ES-I3 (cell line): ENCODE measurements around the gene IL36RN.

Experiments used
- H3K36me3 ChIP-seq: 2 replicates; pipeline ENCODE4 v1.6.1; 2013; ENCODE audit warnings: mild to moderate bottlenecking, low read length, control low read depth, moderate library complexity; ENCODE audit not compliant: insufficient read depth
- H3K4me1 ChIP-seq: 2 replicates; pipeline ENCODE4 v1.6.1; 2013; ENCODE audit warnings: mild to moderate bottlenecking, control low read depth, low read length; ENCODE audit not compliant: insufficient read depth
- H3K9ac ChIP-seq: 2 replicates; pipeline ENCODE4 v1.6.1; 2013; ENCODE audit warnings: low read depth, mild to moderate bottlenecking, low read length, moderate library complexity
- H3K9me3 ChIP-seq: 2 replicates; pipeline ENCODE4 v1.6.1; 2013; ENCODE audit warnings: mild to moderate bottlenecking, low read length, moderate library complexity; ENCODE audit not compliant: control insufficient read depth, insufficient read depth

The IL36RN gene

GRCh38 chr2:113028112-113028511 is 30.9 kb upstream of the IL36RN start:
- Histone ChIP-seq H3K9me3 (no peaks in the 10 kb centered on the region), H3K9ac (no peak overlapping the region), H3K4me1 (no peaks in the 10 kb centered on the region; the same call in 1 of the 2 replicates)

GRCh38 chr2:113032737-113033136 is 26.3 kb upstream of the IL36RN start:
- no peaks in the 10 kb centered on the region for H3K36me3 ChIP-seq
- H3K9me3 ChIP-seq, result no peaks in the 10 kb centered on the region
- no peaks in the 10 kb centered on the region; the same call in 1 of the 2 replicates for H3K4me1 ChIP-seq
- no peak overlapping the region for H3K9ac ChIP-seq

More at GRCh38 chr2:113028112-113028511, 30.9 kb upstream of the IL36RN start:
- H3K36me3 ChIP-seq, result no peaks in the 10 kb centered on the region

GRCh38 chr2:113034016-113034415 is 25.0 kb upstream of the IL36RN start:
- Histone ChIP-seq H3K36me3 (no peaks in the 10 kb centered on the region), H3K9ac (no peak overlapping the region), H3K9me3 (no peaks in the 10 kb centered on the region), H3K4me1 (no peaks in the 10 kb centered on the region)

GRCh38 chr2:113036763-113037162 is 22.2 kb upstream of the IL36RN start:
- H3K4me1 ChIP-seq, result no peaks in the 10 kb centered on the region
- no peaks in the 10 kb centered on the region for H3K9me3 ChIP-seq
- no peaks in the 10 kb centered on the region for H3K36me3 ChIP-seq
- H3K9ac ChIP-seq, result no peak overlapping the region

GRCh38 chr2:113038291-113038690 is 20.7 kb upstream of the IL36RN start:
- no peaks in the 10 kb centered on the region for H3K4me1 ChIP-seq

GRCh38 chr2:113039158-113039557 is 19.8 kb upstream of the IL36RN start:
- no peaks in the 10 kb centered on the region for H3K4me1 ChIP-seq
- no peaks in the 10 kb centered on the region for H3K9me3 ChIP-seq
- no peaks in the 10 kb centered on the region for H3K36me3 ChIP-seq
- no peak overlapping the region for H3K9ac ChIP-seq

More at GRCh38 chr2:113038291-113038690, 20.7 kb upstream of the IL36RN start:
- Histone ChIP-seq H3K9me3 (no peaks in the 10 kb centered on the region), H3K36me3 (no peaks in the 10 kb centered on the region), H3K9ac (no peak overlapping the region)

- H3K9ac ChIP-seq, result no peak overlapping the region
- H3K36me3 ChIP-seq, result no peaks in the 10 kb centered on the region
- no peaks in the 10 kb centered on the region for H3K4me1 ChIP-seq
- no peaks in the 10 kb centered on the region for H3K9me3 ChIP-seq
These were observed 19.3 kb upstream of the IL36RN start for GRCh38 chr2:113039719-113040118.

- Histone ChIP-seq H3K36me3 (no peaks in the 10 kb centered on the region), H3K9ac (no peak overlapping the region), H3K9me3 (no peaks in the 10 kb centered on the region), H3K4me1 (no peaks in the 10 kb centered on the region)
These were observed 17.1 kb upstream of the IL36RN start for GRCh38 chr2:113041871-113042270.

- Histone ChIP-seq H3K9ac (no peak overlapping the region), H3K4me1 (no peaks in the 10 kb centered on the region), H3K9me3 (no peaks in the 10 kb centered on the region; the same call in 1 of the 2 replicates), H3K36me3 (no peaks in the 10 kb centered on the region)
These were observed 12.5 kb upstream of the IL36RN start for GRCh38 chr2:113046465-113046864.

- no peaks in the 10 kb centered on the region for H3K4me1 ChIP-seq
- peaks cover 5% of the 10 kb centered on the region for H3K9me3 ChIP-seq
- no peaks in the 10 kb centered on the region for H3K36me3 ChIP-seq
- no peak overlapping the region for H3K9ac ChIP-seq
These were observed 7.8 kb upstream of the IL36RN start for GRCh38 chr2:113050921-113051895.

- Histone ChIP-seq H3K9me3 (peaks cover 7% of the 10 kb centered on the region), H3K36me3 (no peaks in the 10 kb centered on the region), H3K4me1 (no peaks in the 10 kb centered on the region)
These were observed 6.5 kb upstream of the IL36RN start, which contains the start of gene IL36B for GRCh38 chr2:113052396-113052917. IL36B (minus strand) TSS chr2:113052867.

GRCh38 chr2:113053666-113054065 is 5.3 kb upstream of the IL36RN start:
- Histone ChIP-seq H3K36me3 (no peaks in the 10 kb centered on the region), H3K4me1 (no peaks in the 10 kb centered on the region), H3K9me3 (peaks cover 7% of the 10 kb centered on the region), H3K9ac (no peak overlapping the region)

More at GRCh38 chr2:113052396-113052917, 6.5 kb upstream of the IL36RN start, which contains the start of gene IL36B:
- H3K9ac ChIP-seq, result no peak within 1 kb of the TSS

GRCh38 chr2:113054066-113054465 is 4.9 kb upstream of the IL36RN start:
- H3K4me1 ChIP-seq, result no peaks in the 10 kb centered on the region
- H3K36me3 ChIP-seq, result no peaks in the 10 kb centered on the region
- H3K9me3 ChIP-seq, result peaks cover 7% of the 10 kb centered on the region
- H3K9ac ChIP-seq, result no peak overlapping the region

- Histone ChIP-seq H3K36me3 (no peaks in the 10 kb centered on the region), H3K4me1 (no peaks in the 10 kb centered on the region), H3K9me3 (peaks cover 7% of the 10 kb centered on the region), H3K9ac (no peak overlapping the region)
These were observed 2.5 kb upstream of the IL36RN start for GRCh38 chr2:113056521-113056920.

- H3K9me3 ChIP-seq, result peaks cover 7% of the 10 kb centered on the region
- no peaks in the 10 kb centered on the region for H3K36me3 ChIP-seq
- no peak overlapping the region for H3K9ac ChIP-seq
- no peaks in the 10 kb centered on the region for H3K4me1 ChIP-seq
These were observed 1.9 kb upstream of the IL36RN start for GRCh38 chr2:113057117-113057516.
